Stimulated activated CD4-positive, alpha-beta T cell treated with anti-CD3 and anti-CD28 coated beads, Interleukin-4, amount 100 ng/mL, for 1 hour (primary cell): ENCODE results near the gene NXPH1.
"Not testable (repeated sequence)": the region's sequence is repeated elsewhere in the genome, so short reads cannot be mapped to it uniquely, and the experiment has no call there.

Experiments
- DNase-seq: peaks from one replicate; pipeline ENCODE4 v3.0.0-alpha.2; 2020

NXPH1 gene

DNA sequence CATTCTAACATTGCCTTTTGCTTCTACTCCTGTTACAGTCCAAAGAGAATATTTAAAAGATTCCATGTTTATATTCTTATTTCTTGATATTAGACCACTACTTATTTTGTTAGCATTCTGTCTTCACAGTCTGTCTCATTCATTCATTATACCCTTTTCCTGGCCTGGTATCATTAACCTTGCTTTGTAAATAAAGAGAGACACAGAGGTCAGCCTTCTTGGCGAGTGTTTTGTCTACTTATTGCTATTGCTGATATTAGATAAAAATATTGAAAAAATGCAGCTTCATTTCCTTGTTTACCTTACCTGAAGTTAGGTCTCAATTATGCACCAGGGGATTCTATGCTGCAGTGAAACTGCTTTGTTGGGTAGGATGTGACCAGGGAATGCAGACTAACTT lies 179.2 kb downstream of the NXPH1 start:
- no peak for DNase-seq

- no peak for DNase-seq
These were observed 179.8 kb downstream of the NXPH1 start for GRCh38 chr7:8613191-8613590.

DNA sequence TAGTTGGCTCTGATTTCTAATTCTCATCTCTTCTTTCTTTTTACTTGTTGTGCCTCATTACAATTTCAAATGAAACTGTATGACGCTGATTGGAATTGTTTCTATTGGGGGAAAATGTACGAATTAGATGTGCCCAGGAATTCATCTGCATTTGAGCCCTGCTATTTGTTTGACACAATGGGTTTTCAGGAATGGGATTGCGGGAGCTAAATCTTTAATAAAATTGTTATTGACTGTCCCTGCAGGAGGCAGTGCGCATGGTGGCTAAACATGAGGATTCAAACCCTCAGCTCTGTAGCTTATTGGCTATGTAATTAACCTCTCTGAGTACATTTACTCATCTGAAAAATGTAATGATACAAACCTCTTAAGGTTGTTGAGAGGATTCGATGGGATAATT lies 181.6 kb downstream of the NXPH1 start:
- DNase-seq: no peak

DNA sequence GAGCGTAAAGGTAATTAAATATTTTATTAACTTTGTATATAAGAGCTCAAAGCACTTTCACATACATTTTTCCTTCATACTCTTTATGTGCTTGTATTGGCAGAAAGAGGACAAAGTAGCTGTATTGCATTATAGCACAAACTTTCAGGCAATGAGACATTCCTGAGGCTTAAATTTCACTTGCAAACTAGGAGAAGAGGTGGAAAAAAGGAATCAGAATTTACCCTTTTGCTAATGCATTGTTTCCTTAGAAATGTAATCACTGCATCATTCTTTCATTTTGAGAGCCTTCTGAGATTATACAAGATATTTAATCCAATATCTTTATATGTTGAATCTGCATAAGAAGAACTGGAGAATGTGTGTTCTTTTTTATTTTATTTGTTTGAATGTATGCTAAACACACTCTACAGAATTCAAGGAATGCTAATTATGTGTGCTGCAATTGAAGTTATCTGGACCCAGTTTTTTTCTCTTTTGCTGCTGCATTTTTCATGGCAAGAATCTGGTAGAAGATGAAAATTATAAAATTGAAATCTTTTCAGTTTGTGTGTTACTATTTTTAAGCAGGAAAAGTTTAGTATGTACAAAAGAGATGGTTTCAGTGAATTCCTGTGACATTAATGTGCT lies 185.1 kb downstream of the NXPH1 start:
- no peak for DNase-seq

DNA sequence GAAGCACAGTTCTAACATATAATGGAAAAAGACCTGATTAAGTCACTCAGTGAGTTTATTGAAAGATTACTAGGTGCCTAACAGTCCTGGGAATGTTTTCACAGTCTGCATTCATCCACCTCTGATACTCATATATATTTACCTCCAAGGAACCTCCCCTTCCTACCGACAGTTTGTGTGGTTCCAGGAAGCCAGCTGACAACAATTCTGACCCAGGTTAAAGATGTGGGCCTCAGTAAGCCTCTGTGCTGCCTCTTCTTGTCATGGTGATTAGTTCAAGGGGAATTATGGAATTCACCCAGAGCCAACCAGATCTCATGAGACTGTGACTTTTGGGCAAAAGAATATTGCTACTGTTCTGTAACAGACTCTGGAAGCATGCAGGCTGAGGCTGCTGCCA lies 186.8 kb downstream of the NXPH1 start:
- DNase-seq: no peak

DNA sequence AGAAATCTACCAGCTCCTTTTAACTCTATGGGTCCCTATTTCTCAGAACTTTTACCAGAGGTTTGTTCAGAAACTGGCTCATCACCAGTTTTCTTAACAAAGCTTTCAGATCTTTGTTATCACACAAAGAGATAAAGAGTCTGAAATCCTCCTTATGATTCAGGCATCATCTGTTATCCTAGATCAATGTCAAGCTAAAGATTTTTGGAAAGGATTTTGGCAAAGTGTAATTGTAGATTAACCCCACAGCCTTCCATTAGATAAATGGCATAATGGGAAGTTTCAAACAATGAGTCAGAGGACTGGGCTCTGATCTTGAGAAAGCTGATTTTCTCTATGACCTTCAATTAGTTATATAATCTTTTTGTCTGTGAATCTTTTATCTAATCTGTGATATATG lies 192.2 kb downstream of the NXPH1 start:
- no peak for DNase-seq

DNA sequence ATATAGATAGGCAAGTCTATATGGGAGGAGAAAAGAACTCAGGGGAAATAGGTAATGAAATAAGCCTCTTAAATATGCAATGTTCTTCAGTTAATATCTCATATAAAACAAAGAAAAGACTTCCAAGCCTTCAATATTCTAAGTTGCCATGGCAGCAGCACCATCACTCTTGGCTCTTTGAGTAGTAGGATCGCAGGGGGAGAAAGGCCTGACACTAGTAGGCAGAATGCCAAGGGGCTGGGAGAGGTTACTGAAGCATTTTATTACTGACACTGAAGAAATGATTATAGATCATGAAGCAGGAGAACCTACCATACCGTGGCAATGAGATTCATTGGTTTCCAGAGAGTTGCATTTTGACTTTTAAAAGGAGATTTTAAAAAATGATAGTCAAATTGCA lies 193.9 kb downstream of the NXPH1 start:
- no peak for DNase-seq

- DNase-seq: no peak
These were observed 195.2 kb downstream of the NXPH1 start for GRCh38 chr7:8628656-8629055.

- no peak for DNase-seq
These were observed 196.1 kb downstream of the NXPH1 start for GRCh38 chr7:8629504-8629903.

- DNase-seq: no peak
These were observed 203.9 kb downstream of the NXPH1 start for GRCh38 chr7:8637322-8637721.

DNA sequence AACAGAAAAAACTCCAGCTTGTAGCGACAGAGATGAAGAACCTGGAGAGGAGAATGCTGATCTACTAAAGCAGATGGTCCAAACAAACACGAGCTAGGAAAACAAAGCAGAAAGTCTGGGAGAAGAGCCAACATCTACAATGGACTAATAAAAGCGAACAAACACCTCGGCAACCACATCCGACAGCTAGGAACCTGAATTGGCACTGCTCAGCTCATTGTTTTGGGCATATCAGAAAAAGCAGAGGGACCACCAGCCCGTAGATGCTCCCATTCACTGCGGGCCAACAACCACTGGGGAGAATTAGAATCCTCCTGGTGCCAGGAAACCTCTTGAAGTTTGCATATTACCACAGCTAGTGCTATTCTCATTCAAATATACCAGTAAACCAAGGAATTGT lies 204.7 kb downstream of the NXPH1 start:
- no peak for DNase-seq

GRCh38 chr7:8639668-8640067 lies 206.3 kb downstream of the NXPH1 start:
- DNase-seq: no peak

- DNase-seq: no peak
These were observed 207.3 kb downstream of the NXPH1 start for GRCh38 chr7:8640671-8641070.

- no peak for DNase-seq
These were observed 235.5 kb downstream of the NXPH1 start for GRCh38 chr7:8668627-8669500.

- no peak for DNase-seq
These were observed 236.1 kb downstream of the NXPH1 start for GRCh38 chr7:8669501-8669851.

DNA sequence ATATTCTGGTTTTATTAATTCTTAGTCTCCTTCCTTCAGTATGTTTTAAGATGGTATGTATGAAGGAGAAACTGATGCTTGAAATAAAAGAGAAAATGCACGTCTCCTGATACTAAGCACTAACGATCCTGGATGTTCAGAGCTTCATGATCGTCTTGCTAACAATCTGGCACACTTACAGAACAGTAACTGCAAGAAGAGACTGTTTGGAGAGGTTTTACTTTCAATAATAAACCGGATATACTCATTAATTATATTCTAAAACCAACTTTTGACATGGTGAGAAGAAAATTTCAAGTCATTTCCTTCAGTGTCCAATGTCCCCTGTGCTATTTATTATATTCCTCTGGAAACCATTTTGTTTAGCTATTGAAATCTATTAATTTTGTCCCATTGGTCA lies 251.0 kb downstream of the NXPH1 start:
- no peak for DNase-seq

DNA sequence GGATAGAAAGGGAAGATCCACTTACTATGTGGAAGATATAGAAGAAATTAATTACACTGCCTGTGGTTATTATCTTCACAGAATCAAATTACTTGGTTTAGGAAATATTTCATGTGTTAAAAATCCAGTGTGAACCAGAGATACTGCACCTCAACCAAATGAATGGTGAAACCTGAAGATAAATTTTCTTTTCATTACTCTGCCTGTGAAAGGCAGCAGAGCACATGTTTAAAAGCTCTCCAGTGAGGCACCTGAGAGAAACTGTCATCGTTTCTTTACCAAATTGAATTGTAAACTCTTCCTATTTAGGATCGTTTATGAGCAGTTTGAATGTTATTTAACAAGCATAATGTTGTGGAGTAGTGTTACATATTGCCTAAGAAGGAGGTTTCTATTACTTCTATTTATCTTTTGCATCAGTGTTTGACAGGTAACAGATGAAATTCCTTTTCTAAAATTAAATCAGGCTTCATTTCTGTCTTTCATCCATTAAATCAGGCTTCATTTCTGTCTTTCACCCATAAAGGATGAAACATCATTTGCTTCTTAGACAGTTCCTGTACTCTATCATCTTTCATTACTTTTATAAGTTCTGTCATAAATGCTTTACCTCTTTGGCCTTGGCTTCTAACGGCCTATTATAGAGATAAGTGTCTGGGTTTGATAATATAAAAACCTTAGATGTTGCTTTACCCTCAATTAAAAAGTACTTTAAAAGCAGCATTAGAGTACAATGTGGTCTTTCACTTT lies 266.6 kb downstream of the NXPH1 start:
- no peak for DNase-seq

DNA sequence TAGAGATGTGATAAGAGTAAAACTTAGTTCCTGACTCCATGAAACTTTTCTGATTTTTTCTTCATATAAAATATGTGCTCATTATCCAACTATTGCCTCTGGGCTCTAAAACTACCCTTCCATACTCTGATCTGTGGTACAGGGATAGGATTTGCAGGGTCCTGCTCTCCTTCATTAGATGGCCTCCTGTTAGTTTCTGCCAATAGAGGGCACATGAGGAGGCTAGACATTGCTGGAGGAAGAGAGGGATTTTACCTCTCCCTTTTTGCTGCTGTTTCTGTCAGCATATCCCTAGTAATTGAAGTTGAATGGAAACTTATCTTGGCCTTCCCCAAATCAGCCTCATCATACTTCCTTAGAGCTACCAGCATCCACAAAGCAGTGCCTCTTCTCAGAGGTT lies 269.4 kb downstream of the NXPH1 start:
- DNase-seq: no peak

DNA sequence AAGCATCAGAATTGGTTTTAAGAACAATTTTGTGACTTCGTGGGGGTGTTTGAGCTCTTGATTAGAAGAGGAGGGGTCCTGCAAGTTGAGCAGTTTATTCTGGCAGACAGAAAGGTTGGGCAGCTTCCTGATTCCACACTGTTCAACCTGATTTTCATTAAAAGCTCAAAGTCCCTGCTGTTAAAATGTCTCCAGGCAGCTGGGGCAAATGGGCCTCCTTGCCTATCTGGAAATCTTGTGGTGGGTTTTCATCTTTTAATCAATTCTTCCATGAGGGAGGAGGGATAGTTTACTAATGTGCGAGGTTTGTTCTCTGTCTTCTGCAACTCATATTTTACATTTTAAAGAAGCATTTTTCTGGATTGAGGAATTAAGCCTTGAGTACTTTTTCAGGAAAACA lies 276.7 kb downstream of the NXPH1 start:
- DNase-seq: no peak

GRCh38 chr7:8714791-8715190 lies 281.4 kb downstream of the NXPH1 start:
- DNase-seq: no peak

DNA sequence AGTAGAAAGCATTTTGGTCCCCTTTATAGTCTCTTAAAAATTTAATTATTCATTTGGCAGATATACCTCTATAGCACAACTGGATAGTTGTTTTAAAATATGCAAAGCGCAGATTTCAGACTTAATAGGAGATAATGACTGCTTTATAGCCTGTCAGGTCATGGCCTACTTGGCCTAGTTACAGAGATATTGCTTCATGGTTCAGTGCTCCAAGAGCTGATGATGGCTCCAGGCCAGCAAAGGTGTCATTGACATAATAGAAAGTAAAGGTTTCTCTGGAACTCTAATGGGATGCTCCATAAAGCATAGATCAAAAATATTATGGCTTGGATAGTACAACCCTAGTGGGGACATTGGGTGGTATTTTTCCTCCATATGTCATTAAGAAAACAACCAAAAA lies 285.7 kb downstream of the NXPH1 start:
- no peak for DNase-seq

DNA sequence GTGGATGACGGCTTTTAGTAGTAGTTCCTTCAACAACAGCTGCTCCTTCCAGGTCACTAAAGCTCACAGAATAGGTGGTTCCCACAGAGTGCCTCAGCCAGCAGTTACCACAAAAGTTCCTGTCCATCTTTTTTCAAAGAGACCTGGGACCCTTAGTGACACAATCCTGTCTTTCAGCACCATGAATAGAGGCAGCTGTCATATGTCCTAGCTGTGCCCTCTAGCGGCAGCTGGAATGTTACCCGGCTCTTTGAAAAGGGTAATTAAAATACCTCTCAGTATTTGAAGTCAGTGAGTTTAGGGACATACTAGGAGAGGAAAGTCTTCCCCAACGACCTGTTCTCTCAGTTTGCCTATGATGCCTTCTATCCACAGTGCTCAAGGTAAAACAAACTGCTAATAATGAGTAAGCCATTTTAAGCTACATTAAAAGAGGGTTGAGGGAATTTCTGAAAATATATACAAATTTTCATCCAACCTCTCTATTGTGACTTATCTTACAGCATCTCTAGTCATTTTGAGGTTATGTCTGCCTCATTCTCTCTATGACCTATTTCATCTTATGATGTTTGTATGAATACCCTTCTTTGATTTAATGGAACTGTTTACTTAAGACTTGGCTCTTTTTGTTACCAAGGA lies 290.8 kb downstream of the NXPH1 start:
- no peak for DNase-seq

GRCh38 chr7:8731756-8732155 lies 298.3 kb downstream of the NXPH1 start:
- DNase-seq: not testable (repeated sequence)

- no peak for DNase-seq
These were observed 306.4 kb downstream of the NXPH1 start for GRCh38 chr7:8739837-8740236.
